Measurements from ENCODE around the gene GALNT3. TPM values are rescaled to one million over a fixed set of nuclear protein-coding genes. Genes with fewer than 3 reads are reported as not detected.

Gene GALNT3
- total RNA-seq, 1 donor from 2014 or later, result 59.5 TPM

- FAIRE-seq (no peak), DNase-seq (ENCODE audit: low read depth) (no peak)
- Histone ChIP-seq H3K4me3 (ENCODE audit: low read depth, low read length) (no peak overlapping the region), H3K27me3 (ENCODE audit: control insufficient read depth, insufficient read depth, low read length) (no peaks in the 10 kb centered on the region), H3K36me3 (ENCODE audit: control insufficient read depth, insufficient read depth, low read length) (peaks cover 4% of the 10 kb centered on the region)
- no peak for TF ChIP-seq CTCF (IDR thresholded peaks at IDR 0.05; ENCODE audit: insufficient read depth, low read length, severe bottlenecking)
These were observed 27.6 kb downstream of the GALNT3 start for GRCh38 chr2:165766326-165766927.

- Histone ChIP-seq H3K36me3 (ENCODE audit: control insufficient read depth, insufficient read depth, low read length) (peaks cover 5% of the 10 kb centered on the region), H3K27me3 (ENCODE audit: control insufficient read depth, insufficient read depth, low read length) (no peaks in the 10 kb centered on the region), H3K4me3 (ENCODE audit: low read depth, low read length) (no peak overlapping the region)
- FAIRE-seq, result no peak
- TF ChIP-seq CTCF (IDR thresholded peaks at IDR 0.05; ENCODE audit: insufficient read depth, low read length, severe bottlenecking), result no peak
- peak; percentile 3 for DNase-seq (ENCODE audit: low read depth)
These were observed 31.3 kb downstream of the GALNT3 start for GRCh38 chr2:165762723-165763122.

GRCh38 chr2:165757906-165758675 is 36.0 kb downstream of the GALNT3 start:
- no peaks in the 10 kb centered on the region for H3K27me3 ChIP-seq (ENCODE audit: control insufficient read depth, insufficient read depth, low read length)
- peaks cover 7% of the 10 kb centered on the region for H3K36me3 ChIP-seq (ENCODE audit: control insufficient read depth, insufficient read depth, low read length)
- no peak for FAIRE-seq
- no peak for TF ChIP-seq CTCF (IDR thresholded peaks at IDR 0.05; ENCODE audit: insufficient read depth, low read length, severe bottlenecking)
- no peak overlapping the region for H3K4me3 ChIP-seq (ENCODE audit: low read depth, low read length)
- DNase-seq (ENCODE audit: low read depth), result no peak

- DNase-seq (ENCODE audit: low read depth) (no peak), FAIRE-seq (no peak)
- no peak for TF ChIP-seq CTCF (IDR thresholded peaks at IDR 0.05; ENCODE audit: insufficient read depth, low read length, severe bottlenecking)
- Histone ChIP-seq H3K36me3 (ENCODE audit: control insufficient read depth, insufficient read depth, low read length) (no peaks in the 10 kb centered on the region), H3K4me3 (ENCODE audit: low read depth, low read length) (no peak overlapping the region), H3K27me3 (ENCODE audit: control insufficient read depth, insufficient read depth, low read length) (no peaks in the 10 kb centered on the region)
These were observed 47.5 kb downstream of the GALNT3 start for GRCh38 chr2:165746501-165746900.

GRCh38 chr2:165745916-165746315 is 48.1 kb downstream of the GALNT3 start:
- DNase-seq (ENCODE audit: low read depth) (no peak), FAIRE-seq (no peak)
- H3K4me3 ChIP-seq (ENCODE audit: low read depth, low read length), result no peak overlapping the region
- H3K36me3 ChIP-seq (ENCODE audit: control insufficient read depth, insufficient read depth, low read length), result no peaks in the 10 kb centered on the region
- H3K27me3 ChIP-seq (ENCODE audit: control insufficient read depth, insufficient read depth, low read length), result no peaks in the 10 kb centered on the region
- TF ChIP-seq CTCF (IDR thresholded peaks at IDR 0.05; ENCODE audit: insufficient read depth, low read length, severe bottlenecking), result no peak
